K562 (cell line): Measurements from ENCODE around the gene CCNL2. TPM values are rescaled to one million over a fixed set of nuclear protein-coding genes. Genes with fewer than 3 reads are reported as not detected.

Experiments used
- ATAC-seq: fragments of 200-7000 bp; cut with Tn5 transposase; 3 replicates; pipeline ENCODE4 v1.9.1; 2020; ENCODE audit warnings: moderate library complexity
- BruUV-seq: library from RNA; stranded (reverse); fragments of 400-500 nt; replicated peaks from 2 replicates; lab custom pipeline; 2021; lab: Mats Ljungman, UMichigan
- CTCF ChIA-PET: fragments of 300-600 bp; formaldehyde crosslinking; extraction: SDS; loops from one replicate; lab custom pipeline; 2021; ENCODE audit warnings: low intra/inter-chr PET ratio; lab: Yijun Ruan, JAX
- POLR2A ChIA-PET: fragments of 300-600, 350-650 bp; sonication (Branson Sonifier 250); formaldehyde crosslinking; extraction: SDS; loops from one replicate; lab custom pipeline; 2021; ENCODE audit warnings: antibody characterized with exemption, inconsistent platforms; lab: Yijun Ruan, JAX
- DNase-seq, 4 experiments: peaks; one replicate each; pipeline versions ENCODE4 v3.0.0 to v3.0.0-alpha.2; 2011 to 2018; ENCODE audit warnings: low spot score in 3 of 4, mixed read lengths in 3 of 4; ENCODE audit errors: extremely low read depth in 1 of 4
- FAIRE-seq: peaks from 2 replicates; lab custom pipeline; 2011; peaks lifted over from hg19 to GRCh38; lab: Jason Lieb, UNC
- H2AFZ ChIP-seq: 2 replicates; pipeline ENCODE4 v1.6.0; 2011; ENCODE audit warnings: low read depth, low read length, control low read depth, inconsistent platforms
- H3K27ac ChIP-seq: fragments of 200-600 bp; 3 replicates; pipeline ENCODE4 v1.8.0; 2011; ENCODE audit warnings: low read depth, mild to moderate bottlenecking, control low read depth, inconsistent platforms, low read length, moderate library complexity, mixed read lengths; ENCODE audit errors: extremely low read depth
- H3K27me3 ChIP-seq, 2 experiments: fragments of 300-600 bp in 1 of 2; 2 replicates in 1 of 2; 3 replicates in 1 of 2; pipeline versions ENCODE4 v1.6.0 to v1.8.0; 2011; ENCODE audit warnings: inconsistent platforms in 2 of 2, low read length in 2 of 2, mild to moderate bottlenecking in 1 of 2, mixed read lengths in 1 of 2, moderate library complexity in 1 of 2; ENCODE audit not compliant: control insufficient read depth in 2 of 2, insufficient read depth in 2 of 2
- H3K36me3 ChIP-seq: fragments of 300-600 bp; 3 replicates; pipeline ENCODE4 v1.8.0; 2011; ENCODE audit warnings: mild to moderate bottlenecking, low read length, inconsistent platforms; ENCODE audit not compliant: control insufficient read depth, insufficient read depth
- H3K4me1 ChIP-seq, 2 experiments: fragments of 200-600 bp in 1 of 2; replicated peaks in 1 of 2; 2 replicates in 1 of 2; 3 replicates in 1 of 2; pipeline versions ENCODE4 v1.5.1 to v1.8.0; 2011; ENCODE audit warnings: inconsistent platforms in 2 of 2, low read length in 2 of 2, mild to moderate bottlenecking in 1 of 2, mixed read lengths in 1 of 2, moderate library complexity in 1 of 2; ENCODE audit not compliant: control insufficient read depth in 2 of 2, insufficient read depth in 2 of 2
- H3K4me2 ChIP-seq: 2 replicates; pipeline ENCODE4 v1.6.1; 2011; ENCODE audit warnings: low read length, control low read depth, inconsistent platforms, mixed read lengths; ENCODE audit not compliant: insufficient read depth
- H3K4me3 ChIP-seq: fragments of 200-600 bp; sonication (generic), shearing (Covaris generic); 2 replicates; pipeline ENCODE4 v1.5.1; 2016; ENCODE audit warnings: control low read depth, inconsistent platforms
- H3K79me2 ChIP-seq: fragments of 200-600 bp; 3 replicates; pipeline ENCODE4 v1.8.0; 2011; ENCODE audit warnings: low read length, inconsistent platforms; ENCODE audit not compliant: control insufficient read depth, insufficient read depth
- H3K9ac ChIP-seq, 2 experiments: 2 replicates each; pipeline versions ENCODE4 v1.6.0 to v1.6.1; 2011; ENCODE audit warnings: low read depth in 2 of 2, low read length in 2 of 2, control low read depth in 1 of 2, inconsistent platforms in 1 of 2, mild to moderate bottlenecking in 1 of 2, mixed read lengths in 1 of 2; ENCODE audit not compliant: insufficient read depth in 1 of 2
- H3K9me1 ChIP-seq: one replicate; pipeline ENCODE4 v1.6.0; 2011; ENCODE audit warnings: inconsistent platforms, mild to moderate bottlenecking, low read length, moderate library complexity; ENCODE audit not compliant: control insufficient read depth, insufficient read depth
- H3K9me3 ChIP-seq: replicated peaks from 2 replicates; pipeline ENCODE4 v1.5.1; 2011; ENCODE audit warnings: low read depth, low read length, inconsistent platforms; ENCODE audit not compliant: control insufficient read depth, insufficient read depth
- H4K20me1 ChIP-seq: replicated peaks from 2 replicates; pipeline ENCODE4 v1.6.1; 2011; ENCODE audit warnings: low read length, inconsistent platforms, mixed read lengths; ENCODE audit not compliant: control insufficient read depth, insufficient read depth
- ARID3A ChIP-seq: IDR thresholded peaks from 2 replicates; pipeline ENCODE4 v1.6.1; 2012; ENCODE audit warnings: low read depth, low read length, improper control_type of control experiment, borderline replicate concordance
- GABPB1 ChIP-seq: sonication (generic); formaldehyde crosslinking; IDR thresholded peaks from 2 replicates; pipeline ENCODE4 v1.8.0; 2022; ENCODE audit warnings: mild to moderate bottlenecking, missing genetic modification reagents
- HMGN3 ChIP-seq: IDR thresholded peaks from 2 replicates; pipeline ENCODE4 v1.6.1; 2011; ENCODE audit warnings: borderline replicate concordance, low read depth, mild to moderate bottlenecking, mixed read lengths, low read length; ENCODE audit not compliant: insufficient read length; ENCODE audit errors: extremely low read depth
- HNRNPL ChIP-seq: fragments of 200-400 bp; formaldehyde crosslinking; IDR thresholded peaks from 2 replicates; pipeline ENCODE4 v1.6.1; 2017; ENCODE audit warnings: low read depth, mild to moderate bottlenecking, low read length
- KDM5B ChIP-seq: fragments of 200-600 bp; sonication (generic); IDR thresholded peaks from 2 replicates; pipeline ENCODE4 v1.6.1; 2012; ENCODE audit warnings: low read depth, mild to moderate bottlenecking, moderate library complexity, low read length, control low read depth, inconsistent platforms; ENCODE audit not compliant: insufficient replicate concordance
- POLR2G ChIP-seq: fragments of 200-400 bp; formaldehyde crosslinking; IDR thresholded peaks from 2 replicates; pipeline ENCODE4 v1.6.1; 2017; ENCODE audit warnings: low read depth, mild to moderate bottlenecking, antibody characterized with exemption, low read length, moderate library complexity
- POLR2H ChIP-seq: IDR thresholded peaks from 2 replicates; pipeline ENCODE4 v1.6.1; 2016; ENCODE audit warnings: missing genetic modification characterization, low read depth, mild to moderate bottlenecking, control low read depth, missing compliant biosample characterization, moderate library complexity
- RBFOX2 ChIP-seq: fragments of 200-400 bp; formaldehyde crosslinking; IDR thresholded peaks from 2 replicates; pipeline ENCODE4 v1.6.1; 2017; ENCODE audit warnings: low read depth, mild to moderate bottlenecking, low read length, moderate library complexity
- TFAP4 ChIP-seq: sonication (generic); formaldehyde crosslinking; IDR thresholded peaks from 2 replicates; pipeline ENCODE4 v1.8.0; 2022; ENCODE audit warnings: missing genetic modification reagents, mild to moderate bottlenecking, moderate library complexity, borderline replicate concordance
- THAP12 ChIP-seq: fragments of 250-450 bp; sonication (Bioruptor Pico); IDR thresholded peaks from 2 replicates; pipeline ENCODE4 v1.9.0; 2021; ENCODE audit warnings: mild to moderate bottlenecking, inconsistent platforms
- ZBTB33 ChIP-seq: sonication (generic); formaldehyde crosslinking; IDR thresholded peaks from 2 replicates; pipeline ENCODE4 v1.8.1; 2023; ENCODE audit warnings: mild to moderate bottlenecking, missing genetic modification reagents
- ZNF551 ChIP-seq: fragments of 250-450 bp; sonication (Bioruptor Pico); IDR thresholded peaks from 2 replicates; pipeline ENCODE4 v1.5.0; 2021; ENCODE audit warnings: mild to moderate bottlenecking, moderate library complexity
- WGBS: fragments of 100-300 bp; shearing (Covaris generic); methylation state at CpG from one replicate; pipeline ENCODE4 v1.1.6; 2016; ENCODE audit warnings: low coverage, mixed read lengths; ENCODE audit not compliant: insufficient coverage; ENCODE audit errors: missing lambda C conversion rate; 5-methylcytosine and 5-hydroxymethylcytosine counted together
- in situ Hi-C: fragments of 300-500 bp; cut with MboI; formaldehyde crosslinking; loops from 4 replicates; pipeline ENCODE4 v1.15.0; 2018; ENCODE audit warnings: inconsistent platforms, mixed read lengths
- intact Hi-C: fragments of 100-400 bp; cut with micrococcal nuclease; formaldehyde crosslinking; loops from 2 replicates; pipeline ENCODE4 v1.14.2; 2022
- polyA plus RNA-seq, 8 experiments: library from polyadenylated mRNA; depleted of rRNA in 4 of 8; stranded (reverse) in 5 of 8; unstranded in 3 of 8; fragments of >200 nt; fragmentation: Nextera tagmentation in 2 of 8; fragmentation: Illumina TruSeq in 1 of 8; extraction: Ambion mirVana in 2 of 8; extraction: Trizol in 1 of 8; gene quantifications; 2 replicates each; pipeline versions ENCODE4 v1.2.1 to v1.2.3, GENCODE V29; 2011 to 2014; ENCODE audit warnings: inconsistent platforms in 1 of 8, missing spikeins in 1 of 8
- total RNA-seq, 7 experiments: library from RNA; depleted of rRNA in 6 of 7; stranded (reverse); fragments of >200 nt in 6 of 7; fragmentation: Illumina TruSeq in 2 of 7; extraction: Trizol in 2 of 7; gene quantifications; 2 replicates each; pipeline versions ENCODE4 v1.2.1 to v1.2.3, GENCODE V29; 2011 to 2021; ENCODE audit warnings: low replicate concordance in 1 of 7

CCNL2 gene
- total and polyA plus RNA-seq, 9 of the 15 experiments (the other 6 are each of a cell fraction or from before 2014, with no cell fraction given) = 2.8 to 287 (median 94.5) TPM

GRCh38 chr1:1353389-1354151 is 45.6 kb downstream of the CCNL2 start:
- FAIRE-seq (no peak), ATAC-seq (no peak), DNase-seq (no peak)
- no TSS peak for BruUV-seq
- Histone ChIP-seq H3K27me3 (no peaks in the 10 kb centered on the region), H3K4me1 (peaks cover 16 to 76% of the 10 kb centered on the region in 2 experiments), H3K9ac (peak overlapping the region in 1 of 2 experiments; percentile 69; a peak in 2 of 4 replicates), H3K9me3 (no peaks in the 10 kb centered on the region), H3K9me1 (no peaks in the 10 kb centered on the region), H3K36me3 (no peaks in the 10 kb centered on the region), H3K4me2 (no peak overlapping the region), H3K79me2 (peaks cover 16% of the 10 kb centered on the region), H2AFZ (no peak overlapping the region), H4K20me1 (peaks cover 3% of the 10 kb centered on the region; the same call in 1 of the 2 replicates), H3K27ac (no peak overlapping the region), H3K4me3 (no peak overlapping the region)
- ChIA-PET POLR2A (interaction anchor here (0.5 to 1.1 kb wide), 4 partner anchors 15 to 141 kb away, joined by 3 read pairs; no protein-coding TSS in a partner anchor), CTCF (no interaction called here)
- intact Hi-C loops = no loop called here
- peak; percentile 28 for TF ChIP-seq HMGN3
- TF ChIP-seq HNRNPL = 0 out of 2 replicates have a peak, but pooled peaks have one; percentile 27
- TF ChIP-seq KDM5B = peak; percentile 23
- 0 out of 2 replicates have a peak, but pooled peaks have one; percentile 28 for TF ChIP-seq RBFOX2
- TF ChIP-seq GABPB1 = 0 out of 2 replicates have a peak, but pooled peaks have one; percentile 15
- peak; percentile 57 for TF ChIP-seq POLR2G
- TF ChIP-seq THAP12 = 0 out of 2 replicates have a peak, but pooled peaks have one; percentile 18
- no peak for TF ChIP-seq ARID3A
- TF ChIP-seq ZBTB33 (CRISPR knock-in tag) = peak; percentile 82
- TF ChIP-seq POLR2H (tag) = no peak
- no peak for TF ChIP-seq ZNF551
- TF ChIP-seq TFAP4 = no peak
- WGBS = 71% methylated on average over 26 of the region's 28 CpGs
- in situ Hi-C loops = no loop called here
